Kasumi-1 (cell line): Measurements from ENCODE around the gene SF3B2.
"Not testable (repeated sequence)": the region's sequence is repeated elsewhere in the genome, so short reads cannot be mapped to it uniquely, and the experiment has no call there.

Source experiments
- DNase-seq, 2 experiments: peaks; one replicate each; lab custom pipeline; 2025; lab: John Stamatoyannopoulos, UW

SF3B2 gene

GRCh38 chr11:66076561-66076960 lies 24.4 kb downstream of the SF3B2 start:
- no peak for DNase-seq

GRCh38 chr11:66077927-66078326 lies 25.8 kb downstream of the SF3B2 start:
- no peak for DNase-seq

GRCh38 chr11:66078949-66079348 lies 26.8 kb downstream of the SF3B2 start:
- DNase-seq, result not testable (repeated sequence)

- peak in 1 of 2 experiments; percentile 11 for DNase-seq
Measured at GRCh38 chr11:66080055-66080817, 28.1 kb downstream of the SF3B2 start.

GRCh38 chr11:66081505-66081904 lies 29.3 kb downstream of the SF3B2 start:
- peak; percentile 89 to 91 for DNase-seq

- no peak for DNase-seq
Measured at GRCh38 chr11:66082946-66083698, 31.0 kb downstream of the SF3B2 start.

GRCh38 chr11:66083767-66084166 lies 31.6 kb downstream of the SF3B2 start:
- no peak for DNase-seq

GRCh38 chr11:66084821-66085475 lies 32.8 kb downstream of the SF3B2 start:
- no peak for DNase-seq

GRCh38 chr11:66087148-66087908 lies 35.2 kb downstream of the SF3B2 start:
- no peak for DNase-seq

GRCh38 chr11:66089067-66089466 lies 36.9 kb downstream of the SF3B2 start:
- DNase-seq, result no peak

- DNase-seq, result no peak
Measured at GRCh38 chr11:66090288-66090687, 38.1 kb downstream of the SF3B2 start.

GRCh38 chr11:66092125-66092524 lies 40.0 kb downstream of the SF3B2 start:
- DNase-seq, result not testable (repeated sequence)

- not testable (repeated sequence) for DNase-seq
Measured at GRCh38 chr11:66099746-66100145, 47.6 kb downstream of the SF3B2 start.

GRCh38 chr11:66100272-66101065 lies 48.3 kb downstream of the SF3B2 start:
- peak; percentile 71 to 73 for DNase-seq

GRCh38 chr11:66101066-66101464 lies 48.9 kb downstream of the SF3B2 start:
- no peak for DNase-seq

- DNase-seq, result no peak
Measured at GRCh38 chr11:66104057-66104638, 52.0 kb downstream of the SF3B2 start.

- peak in 1 of 2 experiments; percentile 30 for DNase-seq
Measured at GRCh38 chr11:66106786-66107599, 54.8 kb downstream of the SF3B2 start.

- DNase-seq, result no peak
Measured at GRCh38 chr11:66107600-66108510, 55.7 kb downstream of the SF3B2 start.

GRCh38 chr11:66109294-66109693 lies 57.1 kb downstream of the SF3B2 start:
- DNase-seq, result no peak
